HG03196 (cell line): ENCODE results near the gene MSLN.
A peak's percentile ranks its signal among the peaks of the same experiment; 100 is the strongest.
"Not testable (repeated sequence)": the region's sequence is repeated elsewhere in the genome, so short reads cannot be mapped to it uniquely, and the experiment has no call there.

Experiments
- ATAC-seq: cut with Tn5 transposase; IDR thresholded peaks from one replicate; pipeline ENCODE4 v1.9.1; 2021; ENCODE audit not compliant: unreplicated experiment

The MSLN gene

DNA sequence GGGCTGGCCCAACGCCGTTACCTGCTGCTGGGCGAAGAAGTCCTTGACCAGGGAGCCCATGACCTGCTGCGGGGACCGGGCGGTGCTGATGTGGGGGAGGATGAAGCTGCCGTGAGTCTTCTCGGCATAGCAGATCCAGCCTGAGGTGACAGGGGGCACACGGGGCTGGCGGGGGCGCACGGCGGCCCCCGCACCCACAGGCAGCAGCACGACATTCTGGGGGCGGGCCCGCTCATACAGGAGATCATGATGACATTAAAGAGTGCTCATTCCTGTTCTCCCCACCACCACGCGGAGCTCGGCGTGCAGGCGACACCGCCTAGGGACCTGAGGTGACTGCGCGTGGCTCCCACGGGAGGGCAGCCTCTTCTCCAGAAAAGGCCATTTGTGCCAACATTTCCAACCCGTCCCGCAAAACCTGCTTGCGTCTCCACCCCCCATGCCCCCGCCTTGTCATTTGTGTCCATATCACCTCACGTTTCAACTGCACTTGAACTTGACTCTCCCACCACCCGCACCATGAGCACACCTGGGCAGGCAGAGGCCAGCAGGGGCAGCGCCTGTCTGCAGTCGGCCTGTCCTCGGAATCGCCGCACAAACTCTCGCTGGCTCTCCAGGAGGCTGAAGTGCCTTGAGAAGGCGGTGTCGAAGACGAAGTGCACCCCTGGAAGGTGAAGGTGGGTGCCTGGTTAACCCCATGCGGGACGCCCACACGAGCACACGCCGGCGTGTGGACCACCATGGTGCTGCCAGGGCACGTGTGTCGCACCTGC is 26.1 kb upstream of the MSLN start:
- no peak for ATAC-seq

DNA sequence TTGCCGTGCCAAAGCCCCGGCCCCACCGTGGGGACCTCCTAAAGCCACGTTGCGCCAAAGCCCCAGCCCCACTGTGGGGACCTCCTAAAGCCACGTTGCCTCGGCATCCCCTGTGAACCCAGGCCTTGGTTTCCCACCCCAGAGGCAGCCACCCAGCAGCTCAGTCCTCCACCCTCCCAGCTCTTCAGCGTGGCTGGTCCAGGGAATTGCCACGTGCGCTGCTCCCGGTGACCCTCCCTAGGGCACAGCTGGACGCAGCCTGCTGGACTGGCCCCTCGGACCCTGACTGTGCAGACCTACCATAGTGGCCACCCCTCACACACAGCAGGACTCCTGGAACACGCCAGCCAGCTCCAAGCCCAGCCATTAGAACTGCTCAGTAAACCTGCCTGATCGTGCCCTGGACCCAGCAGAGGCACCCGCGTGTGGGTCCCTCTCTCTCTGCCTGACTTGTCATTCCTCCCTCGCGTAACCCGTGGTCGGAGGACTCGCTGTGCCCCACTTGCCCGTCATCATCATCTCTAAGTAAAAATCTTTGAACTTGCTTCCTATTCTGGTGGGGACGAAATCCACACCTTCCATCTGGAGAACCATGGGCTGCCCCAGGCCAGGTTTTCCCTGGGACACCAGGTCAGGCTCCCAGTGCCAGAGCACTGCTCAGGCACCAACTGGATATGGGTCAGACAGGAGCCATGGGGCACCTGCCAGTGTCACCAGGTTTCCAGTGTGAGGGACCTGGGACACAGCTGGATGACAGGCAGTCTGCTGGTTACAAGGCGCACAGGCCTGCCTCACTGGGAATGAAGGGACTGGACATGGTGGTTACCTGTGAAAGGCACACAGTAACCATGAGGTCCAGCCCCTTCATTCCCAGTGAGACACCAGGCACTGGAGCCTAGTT is 25.3 kb upstream of the MSLN start:
- ATAC-seq = no peak

GRCh38 chr16:735982-736453 is 24.5 kb upstream of the MSLN start:
- ATAC-seq = no peak

DNA sequence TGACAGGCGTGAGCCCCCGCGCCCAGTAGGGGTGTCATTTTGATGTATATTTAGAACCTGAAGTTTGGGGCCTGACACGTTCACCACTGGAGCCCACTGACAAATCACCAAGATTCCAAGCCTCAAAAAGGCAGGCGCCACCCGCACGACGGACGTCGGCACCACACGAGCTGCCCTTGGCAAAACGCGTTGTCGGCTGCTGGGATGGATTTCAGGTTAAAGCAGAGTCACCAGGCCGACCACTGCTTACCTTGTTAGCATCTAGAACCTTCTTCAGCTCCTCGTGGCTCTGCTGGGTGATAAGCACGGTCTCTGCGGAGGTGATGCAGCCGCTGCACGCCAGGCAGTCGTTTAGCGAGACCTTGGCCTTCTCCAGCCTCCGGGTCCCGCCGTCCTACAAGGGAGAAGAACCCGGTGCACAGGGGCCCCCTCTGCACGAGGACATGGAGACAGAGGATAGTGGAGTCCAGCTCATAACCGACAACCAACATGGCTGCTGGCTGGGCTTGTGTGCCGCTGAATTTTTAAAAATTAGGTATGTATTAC is 23.5 kb upstream of the MSLN start:
- no peak for ATAC-seq

DNA sequence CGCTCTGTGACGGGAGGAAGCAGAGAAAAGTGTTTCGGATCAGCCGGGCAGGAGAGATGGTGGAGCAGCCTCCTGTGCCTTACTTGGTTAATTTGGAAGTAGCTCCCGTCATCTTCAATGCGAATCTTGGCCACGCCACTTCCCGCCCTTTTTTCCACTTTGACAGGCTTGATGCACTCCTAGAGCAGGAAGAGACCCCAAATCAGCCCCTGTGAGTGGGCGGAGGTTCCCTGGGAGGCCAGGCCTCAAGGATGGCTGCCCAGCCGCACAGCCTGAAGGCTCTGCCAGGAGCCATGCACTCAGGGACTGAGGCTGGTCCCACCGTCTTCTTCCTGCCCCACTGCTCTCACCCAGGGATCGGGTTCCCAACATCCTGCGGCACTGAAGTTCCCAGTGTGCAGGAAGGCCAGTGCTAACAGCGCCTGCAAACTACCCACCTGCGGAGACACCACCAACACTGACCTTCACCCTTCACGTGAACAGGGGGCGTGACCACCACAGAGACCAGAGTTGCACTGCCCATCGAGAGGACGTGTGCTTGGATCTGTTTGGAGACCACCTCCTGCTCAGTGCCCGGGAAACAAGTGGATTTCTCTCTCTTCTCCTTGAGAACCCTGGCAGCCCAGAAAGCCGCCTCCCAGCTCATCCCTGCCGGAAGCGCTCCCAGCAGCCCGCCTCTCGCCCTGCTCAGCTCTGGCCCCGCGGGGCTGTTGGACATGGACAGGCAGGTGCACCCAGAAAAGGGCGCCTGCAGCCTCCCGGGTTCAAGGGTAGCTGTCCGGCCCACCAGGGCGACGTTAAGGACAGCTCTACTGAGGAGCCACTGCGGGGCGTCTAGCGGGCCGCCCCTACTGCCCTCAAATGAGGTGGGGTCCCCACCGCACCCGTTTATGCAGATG is 20.7 kb upstream of the MSLN start:
- ATAC-seq = no peak

DNA sequence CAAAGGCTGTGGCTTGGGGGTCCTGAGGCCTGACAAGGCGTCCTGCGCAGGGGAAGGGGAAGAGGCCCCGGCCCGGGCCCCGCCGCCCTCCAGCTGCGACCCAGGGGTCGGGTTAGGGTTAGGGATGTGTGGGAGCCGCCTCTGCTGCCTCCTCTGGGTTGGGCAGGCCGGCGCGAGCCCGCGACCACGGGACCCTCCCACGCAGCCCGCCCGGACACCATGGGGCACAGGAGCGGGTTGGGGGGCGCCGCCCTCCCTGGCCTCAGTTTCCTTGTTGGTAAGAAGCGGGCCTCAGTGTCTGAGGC is 20.1 kb upstream of the MSLN start:
- peak; percentile 8 for ATAC-seq

- ATAC-seq = peak; percentile 71
These were observed 19.6 kb upstream of the MSLN start, which contains the start of gene CIAO3 for GRCh38 chr16:740764-741505. CIAO3 (minus strand) TSS chr16:740997; CDS start chr16:740985, 12 bp downstream.

- no peak for ATAC-seq
These were observed 18.4 kb upstream of the MSLN start for GRCh38 chr16:741986-742629.

- not testable (repeated sequence) for ATAC-seq
These were observed 17.6 kb upstream of the MSLN start for GRCh38 chr16:742894-743293.

DNA sequence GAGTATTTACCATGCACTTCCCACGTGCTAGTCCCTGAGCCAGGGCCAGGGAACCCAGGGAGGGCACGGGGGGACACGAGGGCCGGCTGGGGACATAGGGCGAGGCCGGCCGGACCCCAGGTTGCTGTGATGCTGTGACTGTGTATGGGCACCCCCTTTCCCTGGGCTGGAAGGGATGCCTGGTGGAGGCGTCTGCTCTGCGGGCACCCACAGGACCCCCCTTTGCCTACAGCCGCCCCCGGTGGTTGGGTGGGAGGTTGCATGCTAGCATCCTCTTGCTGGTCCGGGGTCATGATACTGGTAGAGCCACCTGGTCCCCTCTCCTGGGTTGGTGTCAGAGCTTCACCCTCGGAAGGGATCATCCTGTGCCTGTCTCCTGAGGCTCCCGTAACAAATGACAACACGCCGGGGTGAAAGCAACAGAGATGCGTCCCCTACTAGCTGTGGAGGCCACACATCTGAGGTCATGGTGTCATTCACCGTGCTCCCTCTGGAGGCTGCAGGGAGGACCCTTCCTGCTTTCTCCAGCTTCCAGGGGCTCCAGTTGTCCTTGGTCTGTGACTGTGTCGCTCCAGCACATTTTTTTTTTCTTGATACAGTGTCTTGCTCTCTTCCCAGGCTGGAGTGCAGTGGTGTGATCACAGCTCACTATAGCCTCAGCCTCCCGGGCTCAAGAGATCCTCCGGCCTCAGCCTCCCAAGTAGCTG is 16.6 kb upstream of the MSLN start:
- no peak for ATAC-seq

DNA sequence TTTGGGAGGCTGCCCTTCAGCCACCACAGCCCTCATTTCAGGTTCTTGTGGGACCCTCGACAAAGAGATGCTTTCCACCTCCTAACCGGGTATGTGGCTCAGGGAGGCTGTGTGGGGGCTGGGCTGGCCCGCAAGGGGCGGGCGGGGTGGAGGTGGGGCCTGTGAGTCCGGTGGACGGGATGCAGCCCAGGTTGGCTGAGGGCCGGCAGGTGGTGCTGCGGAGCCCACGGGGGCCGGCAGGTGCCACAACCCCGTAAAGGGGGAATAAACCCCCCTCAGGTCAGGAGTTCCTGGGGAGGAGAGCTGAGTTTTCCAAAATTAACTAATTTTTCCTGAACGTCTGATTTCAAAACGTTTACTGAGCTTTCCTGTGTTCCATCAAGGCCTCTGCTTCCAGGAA is 14.8 kb upstream of the MSLN start:
- ATAC-seq = no peak

- ATAC-seq = no peak
These were observed 13.9 kb upstream of the MSLN start for GRCh38 chr16:746637-747036.

- no peak for ATAC-seq
These were observed 12.4 kb upstream of the MSLN start for GRCh38 chr16:747978-748746.

DNA sequence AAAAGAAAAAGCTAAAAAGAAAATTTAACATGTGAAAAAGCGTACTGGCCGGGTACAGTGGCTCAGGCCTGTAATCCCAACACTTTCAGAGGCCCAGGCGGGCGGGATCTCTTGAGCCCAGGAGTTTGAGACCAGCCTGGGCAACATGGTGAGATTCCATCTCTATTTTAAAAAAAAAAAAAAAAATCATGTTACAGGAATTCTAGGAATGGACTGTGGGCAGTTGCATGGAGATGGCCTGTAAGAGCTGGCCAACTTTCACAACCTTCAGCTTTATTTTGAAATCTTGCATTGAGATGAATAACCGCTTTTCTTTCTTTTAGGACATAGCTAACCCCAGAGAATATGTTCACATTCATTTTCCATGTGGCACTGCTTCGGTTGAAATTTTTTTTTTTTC is 11.5 kb upstream of the MSLN start:
- no peak for ATAC-seq

GRCh38 chr16:750485-750884 is 10.0 kb upstream of the MSLN start:
- no peak for ATAC-seq

GRCh38 chr16:751152-752006 is 9.2 kb upstream of the MSLN start:
- no peak for ATAC-seq

GRCh38 chr16:752007-752312 is 8.6 kb upstream of the MSLN start:
- ATAC-seq = no peak
